Thoracic aorta (tissue), 2 donors: Measurements from ENCODE around the gene SRRM4. TPM values are rescaled to one million over a fixed set of nuclear protein-coding genes. Genes with fewer than 3 reads are reported as not detected.

Source experiments
- ATAC-seq: fragments of 150-250 bp; one replicate; pipeline ENCODE4 v1.8.0; 2017; ENCODE audit warnings: low read depth; ENCODE audit not compliant: insufficient number of reproducible peaks, low FRiP score
- DNase-seq: peaks from one replicate; pipeline ENCODE4 v3.0.0-alpha.2; 2020; ENCODE audit warnings: low spot score
- H3K27ac ChIP-seq, 2 donors: fragments of 200-600 bp; sonication (generic); 1 replicate in 1 of 2; 2 replicates in 1 of 2; pipeline ENCODE4 v1.5.1; 2016; ENCODE audit warnings: mild to moderate bottlenecking in 2 of 2, moderate library complexity in 2 of 2
- H3K27me3 ChIP-seq: fragments of 200-600 bp; sonication (generic); replicated peaks from 2 replicates; pipeline ENCODE4 v1.6.0; 2016; ENCODE audit warnings: mild to moderate bottlenecking; ENCODE audit not compliant: insufficient read depth
- H3K36me3 ChIP-seq: fragments of 200-600 bp; sonication (generic); one replicate; pipeline ENCODE4 v1.5.1; 2016
- H3K4me1 ChIP-seq, 2 donors: fragments of 200-600 bp; sonication (generic); 1 replicate in 1 of 2; 2 replicates in 1 of 2; pipeline versions ENCODE4 v1.5.1 to v1.6.0; 2016; ENCODE audit warnings: low read depth in 2 of 2, mild to moderate bottlenecking in 1 of 2; ENCODE audit not compliant: control insufficient read depth in 1 of 2
- H3K4me3 ChIP-seq: fragments of 200-600 bp; sonication (generic); 2 replicates; pipeline ENCODE4 v1.5.1; 2016; ENCODE audit warnings: mild to moderate bottlenecking
- H3K9me3 ChIP-seq: fragments of 200-600 bp; sonication (generic); 2 replicates; pipeline ENCODE4 v1.5.1; 2016
- total RNA-seq, 2 donors: library from RNA; depleted of rRNA; stranded (reverse); fragments of >200 nt; gene quantifications; one replicate each; pipeline versions ENCODE4 v1.1.0 to v1.2.3, GENCODE V29; 2016
- TF ChIP-seq, protein P1 (sequence below): fragments of 200-600 bp; sonication (generic); IDR thresholded peaks from one replicate; pipeline ENCODE4 v1.5.1; 2019; ENCODE audit warnings: antibody characterized with exemption

Gene SRRM4
- total RNA-seq, 2 donors from 2014 or later, result 0.21 TPM; not detected in 1

DNA sequence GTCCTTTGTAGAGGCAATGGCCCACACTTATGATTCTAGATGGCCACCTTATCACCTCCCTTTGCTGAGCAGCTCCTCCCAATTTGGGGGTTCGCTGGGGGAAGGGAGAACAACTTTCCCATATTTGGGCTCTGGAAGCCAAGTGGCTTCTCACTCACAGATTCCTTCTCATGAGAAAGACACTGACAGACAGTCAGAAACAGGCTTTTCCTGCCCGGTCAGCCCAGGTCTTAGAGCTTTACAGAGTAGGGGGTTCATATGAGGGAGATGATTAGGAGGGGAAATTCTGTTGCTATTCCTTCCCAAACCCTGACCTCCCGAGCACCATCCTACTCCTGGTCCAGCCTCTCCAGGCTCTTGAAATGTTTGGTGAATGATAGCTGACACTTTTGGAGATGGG is 137.3 kb downstream of the SRRM4 start:
- Histone ChIP-seq H3K4me3 (no peak overlapping the region), H3K27ac (no peak overlapping the region), H3K4me1 (no peaks in the 10 kb centered on the region), H3K9me3 (no peaks in the 10 kb centered on the region), H3K36me3 (no peaks in the 10 kb centered on the region), H3K27me3 (no peaks in the 10 kb centered on the region)
- TF ChIP-seq, protein P1, sequence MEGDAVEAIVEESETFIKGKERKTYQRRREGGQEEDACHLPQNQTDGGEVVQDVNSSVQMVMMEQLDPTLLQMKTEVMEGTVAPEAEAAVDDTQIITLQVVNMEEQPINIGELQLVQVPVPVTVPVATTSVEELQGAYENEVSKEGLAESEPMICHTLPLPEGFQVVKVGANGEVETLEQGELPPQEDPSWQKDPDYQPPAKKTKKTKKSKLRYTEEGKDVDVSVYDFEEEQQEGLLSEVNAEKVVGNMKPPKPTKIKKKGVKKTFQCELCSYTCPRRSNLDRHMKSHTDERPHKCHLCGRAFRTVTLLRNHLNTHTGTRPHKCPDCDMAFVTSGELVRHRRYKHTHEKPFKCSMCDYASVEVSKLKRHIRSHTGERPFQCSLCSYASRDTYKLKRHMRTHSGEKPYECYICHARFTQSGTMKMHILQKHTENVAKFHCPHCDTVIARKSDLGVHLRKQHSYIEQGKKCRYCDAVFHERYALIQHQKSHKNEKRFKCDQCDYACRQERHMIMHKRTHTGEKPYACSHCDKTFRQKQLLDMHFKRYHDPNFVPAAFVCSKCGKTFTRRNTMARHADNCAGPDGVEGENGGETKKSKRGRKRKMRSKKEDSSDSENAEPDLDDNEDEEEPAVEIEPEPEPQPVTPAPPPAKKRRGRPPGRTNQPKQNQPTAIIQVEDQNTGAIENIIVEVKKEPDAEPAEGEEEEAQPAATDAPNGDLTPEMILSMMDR, result no peak
- no peak for ATAC-seq
- no peak for DNase-seq

- ATAC-seq (no peak), DNase-seq (no peak)
- Histone ChIP-seq H3K27me3 (no peaks in the 10 kb centered on the region), H3K27ac (no peak overlapping the region), H3K4me3 (no peak overlapping the region), H3K4me1 (no peaks in the 10 kb centered on the region), H3K9me3 (no peaks in the 10 kb centered on the region), H3K36me3 (no peaks in the 10 kb centered on the region)
- TF ChIP-seq, protein P1, result no peak
These were observed 140.7 kb downstream of the SRRM4 start for GRCh38 chr12:119122047-119122446.

- Histone ChIP-seq H3K4me1 (no peaks in the 10 kb centered on the region), H3K36me3 (no peaks in the 10 kb centered on the region), H3K27ac (no peak overlapping the region), H3K27me3 (no peaks in the 10 kb centered on the region), H3K9me3 (no peaks in the 10 kb centered on the region), H3K4me3 (no peak overlapping the region)
- TF ChIP-seq, protein P1, result no peak
- DNase-seq, result no peak
- ATAC-seq, result no peak
These were observed 141.4 kb downstream of the SRRM4 start for GRCh38 chr12:119122751-119123150.

GRCh38 chr12:119128527-119128926 is 147.2 kb downstream of the SRRM4 start:
- H3K36me3 ChIP-seq, result no peaks in the 10 kb centered on the region
- peaks cover 5% of the 10 kb centered on the region for H3K9me3 ChIP-seq
- H3K27me3 ChIP-seq, result no peaks in the 10 kb centered on the region
- TF ChIP-seq, protein P1, result no peak
- no peaks in the 10 kb centered on the region for H3K4me1 ChIP-seq
- ATAC-seq (no peak), DNase-seq (no peak)
- no peak overlapping the region for H3K4me3 ChIP-seq
- no peak overlapping the region for H3K27ac ChIP-seq

DNA sequence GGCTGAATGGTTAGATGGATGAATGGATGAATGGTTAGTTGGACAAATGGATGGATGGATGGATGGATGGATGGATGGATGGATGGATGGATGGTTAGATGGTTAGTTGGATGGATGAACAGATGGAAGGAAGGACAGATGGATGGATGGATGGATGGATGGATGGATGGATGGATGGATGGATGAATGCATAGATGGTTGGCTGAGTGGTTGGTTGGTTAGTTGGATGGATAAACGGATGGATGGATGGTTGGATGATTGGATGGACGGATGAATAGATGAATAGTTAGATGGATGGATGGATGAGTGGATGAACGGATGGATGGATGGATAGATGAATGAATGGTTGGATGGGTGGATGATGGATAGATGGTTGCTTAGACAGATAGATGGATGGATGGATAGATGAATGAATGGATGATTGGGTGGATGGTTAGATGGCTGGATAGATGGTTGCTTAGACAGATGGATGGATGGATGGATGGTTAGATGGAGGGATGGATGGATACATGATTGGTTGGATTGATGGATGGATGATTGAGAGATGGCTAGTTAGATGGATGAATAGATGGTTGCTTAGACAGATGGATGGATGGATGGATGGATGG is 148.6 kb downstream of the SRRM4 start:
- H3K36me3 ChIP-seq, result no peaks in the 10 kb centered on the region
- no peak for ATAC-seq
- H3K27ac ChIP-seq, result no peak overlapping the region
- H3K4me1 ChIP-seq, result no peaks in the 10 kb centered on the region
- peaks cover 5% of the 10 kb centered on the region for H3K9me3 ChIP-seq
- no peak overlapping the region for H3K4me3 ChIP-seq
- H3K27me3 ChIP-seq, result no peaks in the 10 kb centered on the region
- TF ChIP-seq, protein P1, result no peak
- no peak for DNase-seq
